VCaP (cell line): ENCODE measurements around the gene DNPEP.

Experiments used
- H3K27ac ChIP-seq: fragments of 450-650 bp; 2 replicates; pipeline ENCODE4 v1.5.1; 2017
- CTCF ChIP-seq: fragments of 450-650 bp; conservative IDR thresholded peaks from 2 replicates; pipeline ENCODE4 v1.5.1; 2017; ENCODE audit warnings: mild to moderate bottlenecking, moderate library complexity

DNPEP gene

GRCh38 chr2:219430633-219431615, 43.2 kb upstream of the DNPEP start:
- TF ChIP-seq CTCF: peak; percentile 66
- no peak overlapping the region for H3K27ac ChIP-seq

DNA sequence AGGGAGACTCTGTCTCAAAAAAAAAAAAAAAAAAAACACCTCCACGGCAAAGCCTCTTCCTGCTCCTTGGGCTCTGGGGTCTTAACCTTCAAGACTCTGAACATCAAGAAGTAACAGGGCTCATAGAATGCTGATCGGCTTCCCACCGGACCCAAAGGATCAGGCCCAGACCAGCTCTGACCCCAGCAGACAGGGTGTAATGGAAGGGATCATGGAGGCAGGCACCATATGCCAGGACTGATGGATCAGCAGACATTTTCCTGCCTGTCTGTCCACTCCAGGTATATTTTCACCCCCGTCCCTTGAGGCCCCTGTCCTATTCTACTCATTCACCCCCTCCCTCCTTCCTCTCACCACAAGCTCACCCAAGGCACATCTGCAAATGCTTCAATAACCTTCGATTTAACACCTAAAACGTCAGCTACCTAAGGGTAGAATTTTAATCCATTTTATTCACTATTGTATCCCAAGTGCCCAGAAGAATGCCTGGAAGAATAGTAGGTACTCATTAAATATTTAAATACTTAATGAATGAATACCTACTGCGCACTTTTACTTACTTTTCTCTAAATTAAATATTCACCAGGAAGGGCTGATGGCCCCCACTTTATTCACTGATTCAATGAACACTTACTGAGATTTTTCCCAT, 42.4 kb upstream of the DNPEP start:
- TF ChIP-seq CTCF: no peak
- no peak overlapping the region for H3K27ac ChIP-seq

GRCh38 chr2:219428469-219428868, 40.8 kb upstream of the DNPEP start:
- TF ChIP-seq CTCF: no peak

DNA sequence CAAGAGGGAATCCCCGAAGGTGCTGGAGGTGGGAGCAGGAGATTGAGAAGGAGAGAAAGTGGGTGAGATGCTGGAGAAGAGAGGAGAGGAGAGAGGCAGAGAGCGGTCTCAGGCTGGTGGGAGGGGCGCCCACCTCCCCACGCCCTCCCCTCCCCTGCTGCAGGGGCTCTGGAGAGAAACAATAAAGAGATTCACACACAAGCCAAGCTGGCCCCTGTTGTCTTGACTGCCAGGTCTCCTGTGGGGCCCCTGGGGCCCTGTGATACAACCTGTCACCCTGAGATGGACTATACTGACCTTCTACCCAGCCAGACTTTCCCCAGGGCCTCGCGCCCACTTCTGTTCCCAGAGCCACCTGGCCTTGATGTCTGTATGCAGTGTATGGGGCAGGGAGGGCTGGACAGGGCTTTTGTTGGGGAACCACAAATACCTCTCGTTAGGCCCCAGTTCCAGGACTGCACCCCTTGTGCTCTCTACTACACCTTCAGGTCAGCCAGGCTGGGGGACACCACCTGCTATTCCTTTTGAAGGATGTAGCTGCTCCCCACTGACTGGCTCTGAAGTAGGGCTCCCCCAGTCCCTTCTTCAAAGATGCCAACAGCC, 38.9 kb upstream of the DNPEP start:
- no peak overlapping the region for H3K27ac ChIP-seq
- no peak for TF ChIP-seq CTCF

More at GRCh38 chr2:219428469-219428868, 40.8 kb upstream of the DNPEP start:
- no peak overlapping the region for H3K27ac ChIP-seq

DNA sequence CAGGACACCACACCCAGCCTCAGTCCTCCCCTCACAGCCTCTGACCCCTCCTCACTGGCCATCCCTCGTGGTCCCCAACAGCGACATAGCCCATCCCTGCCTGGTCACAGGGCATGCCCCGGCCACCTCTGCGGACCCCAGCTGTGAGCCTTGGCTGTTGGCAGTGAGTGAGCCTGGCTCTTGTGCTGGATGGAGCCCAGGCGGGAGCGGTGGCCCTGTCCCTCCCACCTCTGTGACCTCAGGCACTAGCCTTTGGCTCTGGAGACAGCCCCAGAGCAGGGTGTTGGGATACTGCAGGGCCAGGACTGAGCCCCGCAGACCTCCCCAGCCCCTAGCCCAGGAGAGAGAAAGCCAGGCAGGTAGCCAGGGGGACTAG, 38.3 kb upstream of the DNPEP start:
- H3K27ac ChIP-seq: no peak overlapping the region
- TF ChIP-seq CTCF: no peak

DNA sequence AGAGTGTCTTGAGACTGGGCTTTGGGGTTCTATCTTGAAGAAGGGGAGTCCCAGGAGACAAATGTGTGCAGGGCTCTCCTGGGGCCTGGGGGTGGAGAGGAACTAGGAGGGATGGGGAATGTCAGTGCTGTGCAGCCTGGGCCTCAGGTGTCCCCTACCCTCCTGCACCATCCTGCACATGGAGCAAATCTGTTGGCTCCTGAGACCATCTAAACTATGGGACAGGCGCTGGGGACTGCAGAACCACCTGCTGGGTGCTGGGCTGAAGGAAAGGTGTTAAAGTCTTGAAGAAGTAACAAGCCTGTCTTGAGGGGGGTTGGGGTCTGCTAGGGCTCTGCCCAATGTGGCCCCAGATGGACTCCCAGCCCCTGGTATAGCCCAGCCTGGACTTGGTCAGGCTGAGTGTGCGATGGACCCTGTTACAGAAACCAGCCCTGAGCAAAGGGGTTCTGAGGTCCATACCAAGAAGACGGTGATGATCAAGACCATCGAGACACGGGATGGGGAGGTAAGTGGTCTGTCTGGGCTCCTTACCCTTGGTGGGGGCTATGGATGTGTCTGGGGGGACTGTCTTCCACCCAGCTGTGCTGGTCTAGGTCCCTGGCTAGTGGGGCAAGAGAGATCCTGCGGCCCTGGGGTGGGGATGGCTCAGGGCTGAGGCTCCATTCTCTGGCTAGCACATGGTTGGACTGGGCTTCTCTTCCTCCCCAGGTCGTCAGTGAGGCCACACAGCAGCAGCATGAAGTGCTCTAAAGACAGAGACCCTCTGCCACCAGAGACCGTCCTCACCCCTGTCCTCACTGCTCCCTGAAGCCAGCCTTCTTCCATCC, 37.7 kb upstream of the DNPEP start:
- no peak for TF ChIP-seq CTCF
- no peak overlapping the region for H3K27ac ChIP-seq
